H4 (cell line): Measurements from ENCODE around the gene LLCFC1. TPM values are rescaled to one million over a fixed set of nuclear protein-coding genes. Genes with fewer than 3 reads are reported as not detected.

Experiments
- DNase-seq: peaks from one replicate; pipeline ENCODE4 v3.0.0-alpha.2; 2015; ENCODE audit warnings: low spot score
- total RNA-seq: library from RNA; depleted of rRNA; stranded (reverse); fragments of >200 nt; shearing (Covaris generic); gene quantifications from 2 replicates; pipeline ENCODE4 v1.2.3, GENCODE V29; 2014

Gene LLCFC1
- total RNA-seq, 1 experiment from 2014 or later, result not detected

- DNase-seq, result no peak
These were observed 29.3 kb upstream of the LLCFC1 start for GRCh38 chr7:142910031-142910433.

DNA sequence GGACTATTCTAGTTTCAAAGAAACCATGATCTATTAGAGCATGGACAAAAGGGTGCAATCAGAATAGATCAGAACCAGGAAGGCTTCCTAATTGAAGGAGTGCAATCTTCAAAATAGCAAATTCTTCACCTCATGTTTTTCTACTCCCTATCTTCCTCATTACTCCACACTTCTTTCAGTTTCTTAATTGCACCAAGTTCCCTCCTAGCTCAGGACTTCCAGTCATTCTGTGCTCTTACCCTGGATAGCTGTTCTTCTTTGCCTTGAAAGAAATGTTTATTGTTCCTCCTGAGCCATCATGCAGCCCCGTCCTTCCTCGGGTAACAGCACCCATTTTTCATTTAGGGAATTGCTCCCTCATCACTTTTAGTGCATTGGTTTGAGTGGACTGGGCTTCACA is 28.8 kb upstream of the LLCFC1 start:
- DNase-seq, result no peak

DNA sequence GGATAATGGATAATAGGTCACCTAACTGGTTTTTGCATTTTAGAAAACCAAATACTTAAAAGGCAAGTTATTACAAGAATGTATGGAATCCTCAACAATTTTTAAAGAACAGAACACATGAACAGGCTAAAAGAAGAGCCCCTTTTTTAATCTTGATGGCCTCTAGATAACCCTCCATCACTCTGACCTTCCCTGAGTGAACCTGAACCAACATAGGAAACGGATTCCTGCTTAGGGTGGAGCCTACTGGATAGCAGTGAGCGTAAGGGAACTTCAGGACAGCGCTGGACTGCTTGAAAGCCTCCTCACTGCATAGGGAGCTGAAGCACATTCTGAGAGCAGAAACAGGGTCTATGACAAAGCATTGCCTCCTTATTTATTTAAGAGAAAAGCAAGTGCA is 26.2 kb upstream of the LLCFC1 start:
- DNase-seq, result no peak

GRCh38 chr7:142913566-142913965 is 25.7 kb upstream of the LLCFC1 start:
- no peak for DNase-seq

DNA sequence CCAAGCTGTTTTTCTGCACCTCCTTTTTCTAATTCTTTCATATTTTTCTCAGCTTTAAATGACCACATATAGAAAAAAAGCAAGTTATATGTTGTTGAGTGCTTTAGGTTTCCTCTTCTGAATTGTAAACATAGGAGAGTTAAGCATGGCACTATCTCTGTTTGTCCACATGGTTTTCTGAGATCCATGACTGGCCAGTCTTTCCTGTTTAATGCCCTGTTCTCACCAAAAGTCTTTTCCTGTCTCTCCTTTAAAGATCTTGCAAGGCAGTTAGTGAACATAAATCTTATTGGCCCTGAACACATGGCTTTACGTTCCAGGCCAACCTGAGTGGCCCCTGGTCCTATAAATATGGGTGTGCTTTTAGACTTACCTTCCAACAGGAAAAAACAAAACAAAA is 25.2 kb upstream of the LLCFC1 start:
- no peak for DNase-seq

DNA sequence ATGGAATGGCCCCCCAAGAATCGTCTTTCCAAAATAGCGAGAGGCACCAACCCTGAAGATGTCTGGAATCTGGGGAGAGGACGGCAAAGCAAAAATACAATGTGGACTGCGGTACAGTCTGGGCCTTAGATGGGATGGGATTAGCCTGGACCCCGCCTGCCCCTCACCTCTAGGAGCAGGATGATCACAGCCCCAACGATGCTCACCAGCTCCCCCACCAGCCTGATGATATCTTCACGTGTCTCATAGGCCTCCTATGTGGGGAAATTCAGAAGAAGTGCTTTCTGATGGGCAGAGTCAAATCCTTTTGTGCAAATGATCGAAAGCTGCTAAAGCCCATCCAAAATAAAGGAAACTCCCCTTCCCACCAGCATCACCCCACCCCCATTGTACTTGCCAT is 24.0 kb upstream of the LLCFC1 start:
- no peak for DNase-seq

DNA sequence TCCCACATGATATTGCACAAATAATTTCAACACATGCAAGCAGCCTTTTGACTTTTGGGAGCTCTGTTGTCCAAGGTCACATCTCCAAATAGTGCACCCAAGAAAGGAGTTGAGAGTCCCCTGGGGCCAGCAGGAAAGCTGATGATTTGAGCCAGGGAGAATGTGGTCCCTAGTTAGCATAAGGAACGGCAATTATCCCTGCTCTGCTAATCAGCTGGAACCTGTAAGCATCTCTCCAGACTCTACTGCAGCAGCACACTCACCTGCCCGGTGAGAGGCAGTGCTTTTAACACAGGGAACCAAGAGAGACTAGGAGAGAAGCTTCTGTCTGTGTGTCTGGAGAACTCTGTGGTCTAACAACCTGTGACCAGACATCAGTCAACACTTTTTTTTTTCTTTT is 22.8 kb upstream of the LLCFC1 start:
- no peak for DNase-seq

GRCh38 chr7:142917447-142917846 is 21.8 kb upstream of the LLCFC1 start:
- DNase-seq, result no peak

GRCh38 chr7:142918901-142919300 is 20.4 kb upstream of the LLCFC1 start:
- DNase-seq, result no peak

- DNase-seq, result no peak
These were observed 19.6 kb upstream of the LLCFC1 start for GRCh38 chr7:142919656-142920055.

DNA sequence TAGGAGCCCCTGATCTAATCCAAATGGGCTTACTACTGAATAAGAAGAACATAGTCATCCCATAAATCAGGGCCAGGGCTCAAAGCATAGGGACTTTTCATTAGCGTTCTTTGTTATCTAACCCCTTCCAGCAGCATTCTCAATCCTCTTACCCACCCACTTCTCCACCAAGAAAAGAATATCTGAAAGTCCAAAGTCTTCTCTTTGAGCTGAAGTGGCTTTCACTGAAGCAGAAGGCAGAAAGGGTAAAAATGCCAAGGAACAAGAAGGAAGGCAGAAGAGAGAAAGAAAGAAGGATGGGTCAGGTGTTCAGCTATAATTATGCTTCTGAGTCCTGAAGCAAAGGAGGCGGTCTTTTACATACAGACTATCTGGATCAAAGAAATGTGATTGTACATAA is 15.9 kb upstream of the LLCFC1 start:
- DNase-seq, result no peak

DNA sequence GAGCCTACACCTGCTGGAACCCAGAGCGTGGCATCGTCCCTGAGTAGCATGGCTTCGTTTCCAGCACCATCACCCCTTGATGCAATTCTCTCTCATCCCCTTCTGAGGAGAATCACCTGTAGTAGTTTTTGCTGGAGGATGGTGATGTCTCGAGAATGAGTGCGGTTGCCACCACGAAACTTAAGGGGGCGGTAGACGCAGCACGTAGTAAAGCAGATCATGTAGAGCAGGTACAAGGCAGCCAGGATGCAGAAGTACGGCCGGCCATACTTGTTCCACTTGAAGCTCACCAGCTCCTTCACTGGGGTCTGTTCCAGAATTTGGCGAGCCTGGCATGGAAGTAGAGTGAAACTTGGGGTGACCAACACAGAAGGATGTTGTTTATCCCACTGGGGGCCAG is 13.9 kb upstream of the LLCFC1 start:
- DNase-seq, result no peak

- DNase-seq, result no peak
These were observed 12.1 kb upstream of the LLCFC1 start for GRCh38 chr7:142927085-142927745.

- DNase-seq, result no peak
These were observed 11.3 kb upstream of the LLCFC1 start for GRCh38 chr7:142927949-142928348.

GRCh38 chr7:142930126-142930730 is 9.1 kb upstream of the LLCFC1 start:
- DNase-seq, result no peak

DNA sequence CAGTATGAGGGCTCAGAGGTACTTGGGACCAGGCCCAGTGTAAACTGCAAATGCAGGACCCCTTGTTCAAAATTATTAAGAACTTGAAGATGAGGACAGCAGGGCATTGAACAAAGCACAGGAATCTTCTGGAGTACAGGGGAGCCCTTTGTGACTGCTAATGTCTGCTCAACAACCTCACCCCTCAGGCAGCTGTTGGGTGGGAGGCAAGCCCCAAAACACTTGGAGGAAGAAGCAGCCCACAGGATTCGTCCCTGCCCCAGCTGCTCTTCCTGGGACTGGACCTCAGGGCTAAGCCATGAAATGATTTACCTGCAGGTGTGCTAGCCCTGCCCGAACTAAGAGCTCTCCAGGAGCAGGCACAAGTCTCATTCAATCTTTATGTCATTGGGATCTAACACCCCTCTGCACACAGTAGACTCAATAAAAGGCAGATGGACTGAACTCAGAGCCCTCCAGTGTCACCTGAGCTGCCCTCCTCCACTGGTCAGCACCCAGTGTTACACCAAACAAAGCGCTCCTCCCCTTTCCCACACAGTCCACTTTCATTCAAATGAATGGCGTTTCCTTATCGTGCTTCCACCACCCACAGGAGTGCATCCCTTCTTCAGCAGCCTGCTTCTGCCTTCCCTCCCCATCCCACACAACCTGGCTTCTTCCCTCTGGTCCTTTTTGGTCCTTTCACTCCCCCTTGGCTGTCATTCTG is 6.7 kb upstream of the LLCFC1 start:
- no peak for DNase-seq

- no peak for DNase-seq
These were observed 6.2 kb upstream of the LLCFC1 start for GRCh38 chr7:142933092-142933475.

- no peak for DNase-seq
These were observed 5.7 kb upstream of the LLCFC1 start, which contains the start of gene TRPV5 for GRCh38 chr7:142933624-142934023. TRPV5 (minus strand) TSS chr7:142933746; CDS start chr7:142933459, 287 bp downstream.

GRCh38 chr7:142934056-142934455 is 5.2 kb upstream of the LLCFC1 start:
- DNase-seq, result no peak

GRCh38 chr7:142935941-142936565 is 3.2 kb upstream of the LLCFC1 start:
- no peak for DNase-seq

DNA sequence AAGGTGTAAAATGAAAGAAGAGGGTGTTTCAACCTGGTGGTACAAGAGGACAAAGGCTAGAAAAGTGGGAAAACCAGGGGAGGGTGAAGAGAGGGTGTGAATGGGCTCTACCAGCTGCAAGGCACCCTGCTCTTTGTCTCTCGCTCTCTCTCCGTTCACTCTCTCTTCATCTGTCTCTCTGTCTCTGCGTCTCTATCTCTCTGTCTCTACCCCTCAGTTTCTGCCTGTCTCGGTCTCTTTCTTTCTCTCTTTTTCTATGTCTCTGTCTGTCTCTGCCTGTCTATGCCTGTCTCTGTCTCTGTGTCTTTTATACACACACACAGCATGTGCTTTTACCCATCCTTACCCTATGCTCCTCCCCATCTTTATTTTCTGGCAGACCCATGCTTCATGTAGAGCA is 673 bp upstream of the LLCFC1 start:
- no peak for DNase-seq

- DNase-seq, result no peak
These were observed 1.8 kb downstream of the LLCFC1 start for GRCh38 chr7:142940966-142941535.
